HUES6 (cell line): ENCODE results near the gene MICB.
"Not testable (repeated sequence)": the region's sequence is repeated elsewhere in the genome, so short reads cannot be mapped to it uniquely, and the experiment has no call there.

ENCODE experiments used
- H3K27ac ChIP-seq: 2 replicates; pipeline ENCODE4 v1.7.0; 2013; ENCODE audit warnings: low read depth, mild to moderate bottlenecking, low read length, inconsistent platforms
- H3K27me3 ChIP-seq: 2 replicates; pipeline ENCODE4 v1.6.1; 2013; ENCODE audit warnings: low read length; ENCODE audit not compliant: control insufficient read depth, insufficient read depth
- H3K36me3 ChIP-seq: 2 replicates; pipeline ENCODE4 v1.6.1; 2013; ENCODE audit warnings: low read length; ENCODE audit not compliant: control insufficient read depth, insufficient read depth
- H3K4me1 ChIP-seq: 2 replicates; pipeline ENCODE4 v1.6.1; 2013; ENCODE audit warnings: low read length; ENCODE audit not compliant: control insufficient read depth, insufficient read depth
- H3K4me3 ChIP-seq: 2 replicates; pipeline ENCODE4 v1.5.1; 2013; ENCODE audit warnings: low read depth, low read length
- H3K9ac ChIP-seq: one replicate; pipeline ENCODE4 v1.6.1; 2013; ENCODE audit warnings: mild to moderate bottlenecking, low read length
- H3K9me3 ChIP-seq: 2 replicates; pipeline ENCODE4 v1.6.1; 2013; ENCODE audit warnings: low read depth, low read length; ENCODE audit not compliant: control insufficient read depth, insufficient read depth

MICB gene

DNA sequence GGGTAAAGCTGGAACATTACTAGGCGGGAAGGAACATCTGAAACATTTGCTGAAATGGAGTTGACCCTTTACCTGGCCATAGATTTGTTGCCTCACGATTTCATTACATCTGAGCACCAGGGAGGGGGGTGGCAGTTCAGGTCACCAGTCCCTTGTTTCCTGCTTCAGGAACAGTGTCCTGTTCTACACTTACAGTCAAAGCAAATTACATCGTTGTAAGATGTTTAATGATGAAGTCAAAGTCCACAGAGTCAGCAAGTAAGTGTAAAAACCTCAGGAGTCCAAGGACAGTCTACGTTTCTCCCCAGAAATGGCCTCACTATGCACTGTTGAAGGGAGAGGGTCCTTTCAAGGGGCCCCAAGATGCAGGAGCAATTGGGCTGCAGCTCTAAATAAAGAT, 8.9 kb upstream of the MICB start:
- no peaks in the 10 kb centered on the region for H3K9me3 ChIP-seq
- no peak overlapping the region for H3K9ac ChIP-seq
- no peaks in the 10 kb centered on the region for H3K36me3 ChIP-seq
- peaks cover under 1% of the 10 kb centered on the region; the same call in 1 of the 2 replicates for H3K27me3 ChIP-seq
- H3K4me3 ChIP-seq: no peak overlapping the region
- peaks cover 11% of the 10 kb centered on the region; the same call in 1 of the 2 replicates for H3K4me1 ChIP-seq
- no peak overlapping the region for H3K27ac ChIP-seq

DNA sequence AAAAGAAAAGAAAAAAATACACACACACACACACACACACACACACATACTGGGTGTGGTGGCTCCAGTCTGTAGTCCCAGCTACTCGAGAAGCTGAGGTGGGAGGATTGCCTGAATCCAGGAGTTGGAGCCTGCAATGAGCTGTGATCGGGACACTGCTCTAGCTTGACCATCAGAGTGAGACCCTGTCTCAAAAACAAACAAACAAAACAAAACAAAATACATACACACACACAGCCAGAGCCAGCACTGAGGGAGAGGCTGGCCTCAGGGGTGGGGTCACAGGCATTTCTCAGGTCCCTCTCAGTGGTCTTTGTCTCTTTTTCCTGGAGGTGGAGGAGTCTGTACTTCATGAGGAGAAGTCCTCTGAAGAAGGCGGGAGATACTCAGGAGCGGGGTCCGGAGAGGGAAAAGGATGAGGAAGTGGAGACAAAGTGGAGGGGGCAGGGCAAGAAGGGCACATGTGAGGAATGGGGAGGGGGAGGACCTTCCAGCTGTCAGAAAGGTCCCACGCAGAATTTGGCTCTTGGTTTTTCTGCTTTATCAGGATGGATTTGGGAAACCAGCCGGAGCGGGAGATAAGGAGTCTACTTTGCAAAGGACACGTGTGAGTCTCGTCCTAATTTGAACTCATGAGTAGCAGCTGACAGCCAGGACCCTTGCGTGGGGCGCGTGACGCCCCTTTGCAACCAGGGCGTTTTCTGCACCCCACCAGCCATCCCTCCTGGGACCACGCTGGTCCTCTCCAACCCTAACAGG, 7.7 kb upstream of the MICB start:
- no peak overlapping the region for H3K4me3 ChIP-seq
- no peaks in the 10 kb centered on the region for H3K36me3 ChIP-seq
- H3K27me3 ChIP-seq: peaks cover 7% of the 10 kb centered on the region
- no peak overlapping the region for H3K27ac ChIP-seq
- no peaks in the 10 kb centered on the region for H3K9me3 ChIP-seq
- H3K4me1 ChIP-seq: peaks cover 11% of the 10 kb centered on the region; the same call in 1 of the 2 replicates
- H3K9ac ChIP-seq: no peak overlapping the region

DNA sequence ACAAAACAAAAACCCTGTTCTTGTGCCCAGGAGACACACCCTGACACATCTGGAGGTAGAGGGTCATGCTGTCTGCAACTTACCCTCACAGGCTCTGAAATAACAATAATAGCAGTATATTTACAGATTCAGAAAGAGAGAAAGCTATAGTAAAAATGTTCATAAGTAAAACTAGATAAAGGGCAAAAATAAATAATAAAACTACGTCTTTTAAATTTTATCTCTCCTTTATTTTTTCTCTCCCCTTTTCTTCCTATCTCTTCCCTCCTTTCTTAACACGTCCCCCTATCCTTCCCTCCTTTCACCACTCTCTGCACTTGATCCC, 4.4 kb upstream of the MICB start:
- H3K4me1 ChIP-seq: peaks cover 21% of the 10 kb centered on the region; the same call in 1 of the 2 replicates
- H3K9ac ChIP-seq, H3K27ac ChIP-seq, H3K9me3 ChIP-seq, H3K36me3 ChIP-seq: not testable (repeated sequence)
- peak overlapping the region; percentile 71 for H3K4me3 ChIP-seq
- H3K27me3 ChIP-seq: peaks cover 32% of the 10 kb centered on the region

DNA sequence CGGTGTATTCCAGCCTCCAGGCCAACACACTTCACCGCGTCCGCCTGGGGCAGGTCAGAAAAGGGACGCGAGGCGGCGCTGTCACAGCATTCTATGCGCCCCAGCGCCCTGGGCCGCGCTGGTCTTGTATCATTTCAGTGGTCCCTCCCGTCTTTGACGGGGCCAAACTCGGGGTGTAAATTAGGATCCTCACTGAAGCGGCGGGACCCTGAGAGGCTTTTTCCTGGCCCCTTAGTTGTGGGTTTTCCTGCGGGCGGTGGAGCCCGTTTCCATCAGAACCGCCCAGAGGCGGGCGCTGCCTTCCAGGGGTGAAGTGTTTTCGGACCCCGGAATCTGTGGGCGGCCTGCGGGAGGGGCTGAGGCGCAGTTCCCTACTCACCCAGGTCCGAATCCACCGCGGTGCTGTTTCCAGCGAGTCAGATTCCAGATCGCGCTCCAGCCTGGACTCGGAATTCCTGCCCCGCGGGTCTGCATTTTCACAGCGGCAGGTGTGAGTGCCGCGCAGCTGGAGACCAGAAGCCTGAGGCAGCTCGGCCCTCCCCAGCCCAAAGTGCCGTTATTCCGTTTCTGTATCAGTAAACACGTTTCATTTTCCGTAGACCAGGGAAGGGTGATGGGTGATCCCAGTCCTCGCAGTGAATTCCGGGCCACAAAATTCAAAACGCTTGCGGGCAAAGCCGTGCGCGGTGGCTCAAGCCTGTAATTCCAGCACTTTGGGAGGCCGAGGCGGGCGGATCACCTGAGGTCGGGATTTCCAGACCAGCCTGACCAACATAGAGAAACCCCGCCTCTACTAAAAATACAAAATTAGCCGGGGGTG, 3.9 kb upstream of the MICB start:
- Histone ChIP-seq H3K9ac (peak overlapping the region; percentile 70), H3K4me1 (peaks cover 21% of the 10 kb centered on the region; the same call in 1 of the 2 replicates), H3K27ac (peak overlapping the region; percentile 77; the same call in 1 of the 2 replicates), H3K27me3 (peaks cover 38% of the 10 kb centered on the region), H3K36me3 (no peaks in the 10 kb centered on the region), H3K4me3 (peak overlapping the region; percentile 71), H3K9me3 (no peaks in the 10 kb centered on the region)

DNA sequence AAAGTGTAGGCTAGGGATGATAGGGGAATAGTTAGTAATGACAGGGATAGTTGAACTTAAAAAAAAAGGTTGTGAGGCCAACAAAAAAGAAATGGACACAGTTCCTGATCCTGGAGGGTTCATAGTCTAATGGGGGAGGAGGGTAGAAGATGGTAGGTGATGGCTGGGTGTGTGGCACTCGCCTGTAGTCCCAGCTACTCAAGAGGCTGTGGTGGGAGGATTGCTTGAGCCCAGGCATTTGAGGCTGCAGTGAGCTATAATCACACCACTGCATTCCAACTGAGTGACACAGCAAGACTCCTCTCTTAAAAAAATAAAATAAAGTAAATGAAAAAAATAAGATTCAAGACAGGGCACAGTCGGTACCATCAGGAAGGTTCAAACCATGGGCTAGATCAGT, 2.4 kb upstream of the MICB start:
- peak overlapping the region; percentile 71 for H3K4me3 ChIP-seq
- H3K27ac ChIP-seq: no peak overlapping the region
- H3K27me3 ChIP-seq: peaks cover 43% of the 10 kb centered on the region
- H3K4me1 ChIP-seq: peaks cover 22% of the 10 kb centered on the region
- no peaks in the 10 kb centered on the region for H3K9me3 ChIP-seq
- no peaks in the 10 kb centered on the region for H3K36me3 ChIP-seq
- peak overlapping the region; percentile 70 for H3K9ac ChIP-seq

DNA sequence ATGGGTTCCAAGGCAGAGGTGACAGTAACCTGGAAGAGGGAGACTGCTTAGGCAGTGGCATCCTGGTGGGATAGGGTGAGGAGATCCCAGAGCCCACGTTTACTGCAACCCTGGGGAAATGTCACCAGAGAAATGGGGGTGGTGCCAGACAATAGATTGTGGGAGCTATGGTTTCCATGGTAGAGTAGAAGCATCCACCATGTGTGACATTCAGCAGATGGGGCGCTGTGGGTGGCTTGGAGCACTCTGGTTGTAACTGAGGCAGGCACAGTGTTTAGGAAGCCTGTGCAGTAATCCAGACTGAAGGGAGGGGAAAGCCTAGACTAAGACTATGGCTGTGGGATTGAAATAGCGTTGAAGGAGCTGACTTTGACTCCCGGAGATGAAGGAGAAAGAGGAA, 1.1 kb upstream of the MICB start:
- H3K9me3 ChIP-seq, H3K27ac ChIP-seq, H3K9ac ChIP-seq, H3K36me3 ChIP-seq: not testable (repeated sequence)
- Histone ChIP-seq H3K4me1 (peaks cover 16% of the 10 kb centered on the region), H3K4me3 (peak overlapping the region; percentile 74; the same call in 1 of the 2 replicates), H3K27me3 (peaks cover 43% of the 10 kb centered on the region)

DNA sequence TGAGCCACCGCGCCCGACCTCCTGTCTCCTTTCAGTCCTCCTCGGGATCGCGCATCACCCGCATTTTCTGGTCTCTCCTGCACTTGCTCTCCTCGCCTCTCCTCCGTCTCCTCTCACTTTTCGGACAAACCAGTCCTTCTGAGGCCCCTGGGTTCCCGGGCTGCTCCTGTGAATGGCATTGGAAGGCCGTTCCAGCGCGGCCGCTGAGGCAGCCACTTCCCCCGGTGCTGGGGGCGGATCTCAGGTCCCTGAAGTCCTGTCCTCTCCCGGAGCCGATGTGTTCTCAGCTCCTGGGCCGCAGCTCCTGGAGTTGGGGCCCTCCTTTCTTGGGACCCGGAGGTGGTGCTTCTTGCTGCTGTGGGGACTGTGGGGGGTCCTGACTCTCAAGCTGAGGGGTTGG, 803 bp downstream of the MICB start:
- H3K27me3 ChIP-seq: peaks cover 43% of the 10 kb centered on the region
- peak overlapping the region; percentile 43 for H3K9ac ChIP-seq
- peaks cover 16% of the 10 kb centered on the region for H3K4me1 ChIP-seq
- H3K36me3 ChIP-seq: no peaks in the 10 kb centered on the region
- H3K27ac ChIP-seq: no peak overlapping the region
- H3K4me3 ChIP-seq: peak overlapping the region; percentile 74
- H3K9me3 ChIP-seq: no peaks in the 10 kb centered on the region

DNA sequence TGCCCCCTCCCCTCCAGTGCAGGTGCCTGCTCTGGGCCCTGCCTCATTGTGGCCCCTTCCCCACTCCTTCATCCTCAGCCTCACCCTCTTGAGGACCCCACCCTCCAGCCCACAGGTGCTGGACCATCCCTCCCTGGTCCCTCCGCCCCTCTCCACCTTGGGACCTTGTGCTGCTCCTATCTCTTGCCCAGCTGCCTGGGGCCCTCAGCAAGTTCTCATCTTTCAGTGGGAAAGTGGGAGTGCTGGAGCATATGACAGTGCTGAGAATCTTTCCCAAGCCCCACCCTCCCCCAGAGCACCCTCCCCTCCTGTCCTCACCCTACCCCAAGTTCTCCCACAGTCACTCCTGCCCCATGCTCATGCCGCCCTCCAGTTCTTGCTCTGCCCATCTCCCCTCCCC, 1.7 kb downstream of the MICB start:
- not testable (repeated sequence) for H3K9me3 ChIP-seq, H3K9ac ChIP-seq, H3K36me3 ChIP-seq, H3K27ac ChIP-seq
- Histone ChIP-seq H3K27me3 (peaks cover 40% of the 10 kb centered on the region), H3K4me1 (peaks cover 16% of the 10 kb centered on the region), H3K4me3 (peak overlapping the region; percentile 74; the same call in 1 of the 2 replicates)

DNA sequence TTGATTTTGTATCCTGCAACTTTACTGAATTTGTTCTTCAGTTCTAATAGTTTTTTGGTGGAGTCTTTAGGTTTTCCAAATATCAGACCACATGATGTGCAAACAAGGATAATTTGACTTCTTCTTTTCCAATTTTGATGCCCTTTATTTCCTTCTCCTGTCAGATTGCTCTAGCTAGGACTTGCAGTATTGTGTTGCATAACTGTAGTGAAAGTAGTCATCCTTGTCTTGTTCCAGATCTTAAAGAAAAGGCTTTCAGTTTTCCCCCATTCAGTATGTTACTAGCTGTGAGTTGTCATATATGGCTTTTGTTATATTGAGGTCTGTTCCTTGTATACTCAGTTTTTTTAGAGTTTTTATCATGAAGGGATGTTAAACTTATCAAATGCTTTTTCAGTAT, 4.6 kb downstream of the MICB start:
- Histone ChIP-seq H3K4me1 (peaks cover 7% of the 10 kb centered on the region; the same call in 1 of the 2 replicates), H3K9me3 (no peaks in the 10 kb centered on the region), H3K4me3 (no peak overlapping the region), H3K9ac (no peak overlapping the region), H3K27me3 (peaks cover 14% of the 10 kb centered on the region), H3K27ac (no peak overlapping the region), H3K36me3 (peaks cover 18% of the 10 kb centered on the region)

DNA sequence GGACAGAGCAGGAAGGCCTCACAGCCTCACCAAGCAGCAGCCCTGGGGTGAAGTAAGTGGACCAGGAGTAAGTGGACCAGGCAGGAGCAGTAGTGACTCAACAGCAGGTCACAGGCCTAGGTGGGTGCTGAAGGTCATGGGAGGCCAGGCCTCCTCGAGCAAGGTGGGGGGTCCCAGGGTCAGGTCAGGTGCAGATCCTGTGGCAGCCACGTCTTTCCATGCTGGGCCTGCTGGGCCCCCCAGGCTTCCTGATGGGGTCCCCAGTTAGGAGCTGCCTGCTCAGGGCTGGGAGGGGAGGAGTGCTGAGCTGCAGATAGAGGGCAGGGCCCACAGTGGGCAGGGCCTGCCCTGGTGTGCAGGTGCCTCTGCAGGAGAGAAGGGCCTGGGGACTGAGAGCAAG, 11.1 kb downstream of the MICB start:
- H3K9me3 ChIP-seq, H3K27me3 ChIP-seq, H3K4me1 ChIP-seq, H3K27ac ChIP-seq, H3K9ac ChIP-seq, H3K4me3 ChIP-seq: not testable (repeated sequence)
- peaks cover 45% of the 10 kb centered on the region for H3K36me3 ChIP-seq

DNA sequence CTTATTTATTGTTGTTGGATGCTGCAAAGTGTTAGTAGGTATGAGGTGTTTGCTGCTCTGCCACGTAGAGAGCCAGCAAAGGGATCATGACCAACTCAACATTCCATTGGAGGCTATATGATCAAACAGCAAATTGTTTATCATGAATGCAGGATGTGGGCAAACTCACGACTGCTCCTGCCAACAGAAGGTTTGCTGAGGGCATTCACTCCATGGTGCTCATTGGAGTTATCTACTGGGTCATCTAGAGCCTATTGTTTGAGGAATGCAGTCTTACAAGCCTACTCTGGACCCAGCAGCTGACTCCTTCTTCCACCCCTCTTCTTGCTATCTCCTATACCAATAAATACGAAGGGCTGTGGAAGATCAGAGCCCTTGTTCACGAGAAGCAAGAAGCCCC, 12.1 kb downstream of the MICB start:
- H3K27me3 ChIP-seq: no peaks in the 10 kb centered on the region
- peaks cover 45% of the 10 kb centered on the region for H3K36me3 ChIP-seq
- no peaks in the 10 kb centered on the region for H3K9me3 ChIP-seq
- H3K27ac ChIP-seq: no peak overlapping the region
- H3K4me3 ChIP-seq: no peak overlapping the region
- no peaks in the 10 kb centered on the region for H3K4me1 ChIP-seq
- no peak overlapping the region for H3K9ac ChIP-seq
